Measurements from ENCODE around the gene DNMT1. TPM values are rescaled to one million over a fixed set of nuclear protein-coding genes. Genes with fewer than 3 reads are reported as not detected.

The DNMT1 gene
- polyA plus RNA-seq, 1 of the 3 experiments (the other 2 are of a cell fraction) = 58.3 TPM

DNA sequence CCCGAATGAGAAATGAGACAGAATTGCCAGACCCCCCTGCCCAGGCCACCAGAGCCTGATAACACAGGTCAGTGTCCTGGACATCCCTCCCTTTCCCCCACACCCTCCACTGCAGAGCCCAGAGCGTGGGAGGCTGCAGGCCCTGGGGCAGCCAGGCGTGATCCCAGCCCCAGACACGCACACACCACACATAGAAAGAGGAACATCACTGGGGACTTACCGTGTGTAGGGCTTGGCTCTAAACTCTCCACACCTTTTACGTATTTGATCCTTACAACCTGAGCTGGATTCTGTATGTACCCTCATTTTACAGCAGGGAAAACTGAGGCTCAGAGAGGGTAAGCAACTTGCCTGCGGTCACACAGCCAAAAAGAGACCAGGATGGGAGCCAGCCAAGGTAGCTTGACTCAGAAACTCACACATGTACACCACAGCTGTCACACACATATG lies 91.9 kb downstream of the DNMT1 start:
- Histone ChIP-seq H3K27ac (ENCODE audit: low read depth in 2 of 2, low read length in 1 of 2) (no peak overlapping the region; a peak in 1 of 4 replicates), H3K27me3 (ENCODE audit: insufficient read depth) (no peaks in the 10 kb centered on the region), H2AFZ (ENCODE audit: low read depth) (no peak overlapping the region), H3F3A (replicated peaks; ENCODE audit: insufficient read depth) (peaks cover 4% of the 10 kb centered on the region), H3K9ac (no peak overlapping the region), H3K9me3 (no peaks in the 10 kb centered on the region), H4K20me1 (ENCODE audit: insufficient read depth) (no peaks in the 10 kb centered on the region), H3K9me2 (no peaks in the 10 kb centered on the region), H3K4me1 (ENCODE audit: control insufficient read depth in 1 of 2, insufficient read depth in 2 of 2, low read depth in 1 of 2, low read length in 1 of 2) (peaks cover 0 to 21% of the 10 kb centered on the region in 2 experiments; a peak in 1 of 4 replicates), H3K36me3 (replicated peaks in 1 of 2; ENCODE audit: control insufficient read depth in 1 of 2, insufficient read depth in 2 of 2, low read length in 1 of 2) (peaks cover 4% of the 10 kb centered on the region in 2 experiments), H3K4me3 (ENCODE audit: low read depth in 2 of 2, low read length in 1 of 2) (no peak overlapping the region), H3K4me2 (no peak overlapping the region), H3K79me2 (ENCODE audit: insufficient read depth) (peaks cover 17% of the 10 kb centered on the region)
- CTCF ChIA-PET = interaction anchor here (1.1 to 1.3 kb wide), 2 partner anchors 16 to 147 kb away, joined by 3 read pairs; no protein-coding TSS in a partner anchor
- POLR2A ChIA-PET = no interaction called here
- DNase-seq = peak; percentile 53
- WGBS (ENCODE audit: low lambda C conversion rate) = 70% methylated on average over 5 of the region's 7 CpGs
- no peak for TF ChIP-seq USF1 (IDR thresholded peaks at IDR 0.05; ENCODE audit: borderline replicate concordance, low read depth)
- no peak for TF ChIP-seq SIN3A (IDR thresholded peaks at IDR 0.05; ENCODE audit: borderline replicate concordance, low read depth, low read length)
- no peak for TF ChIP-seq NRF1 (IDR thresholded peaks at IDR 0.05; ENCODE audit: low read depth, low read length)
- TF ChIP-seq USF2 (IDR thresholded peaks at IDR 0.05; ENCODE audit: borderline replicate concordance, low read depth, low read length) = no peak
- TF ChIP-seq FOXJ3 (CRISPR knock-in tag; IDR thresholded peaks at IDR 0.05) = no peak
- no peak for TF ChIP-seq IRF3 (IDR thresholded peaks at IDR 0.05; ENCODE audit: low read depth, low read length)
- TF ChIP-seq ELF1 (IDR thresholded peaks at IDR 0.05) = no peak
- 0 out of 2 replicates have a peak, but pooled peaks have one; percentile 17 for TF ChIP-seq GATA2 (CRISPR knock-in tag; IDR thresholded peaks at IDR 0.05)
- 0 out of 2 replicates have a peak, but pooled peaks have one; percentile 19 for TF ChIP-seq RCOR1 (IDR thresholded peaks at IDR 0.05; ENCODE audit: low read length)
- TF ChIP-seq TAF1 (IDR thresholded peaks at IDR 0.05; ENCODE audit: borderline replicate concordance, low read depth, low read length) = no peak
- TF ChIP-seq EP300 (IDR thresholded peaks at IDR 0.05; ENCODE audit: borderline replicate concordance in 1 of 2, low read depth in 1 of 2, low read length in 1 of 2) = peak in 1 of 2 experiments; percentile 17; a peak in 1 of 4 replicates
- no peak for TF ChIP-seq SMC3 (IDR thresholded peaks at IDR 0.05; ENCODE audit: low read depth, low read length)
- TF ChIP-seq MXI1 (IDR thresholded peaks at IDR 0.05; ENCODE audit: low read depth, low read length) = no peak
- TF ChIP-seq POLR2AphosphoS5 (IDR thresholded peaks at IDR 0.05; ENCODE audit: low read depth, low read length) = no peak
- TF ChIP-seq FOXM1 (IDR thresholded peaks at IDR 0.05; ENCODE audit: low read depth) = no peak
- no peak for TF ChIP-seq MAX (IDR thresholded peaks at IDR 0.05; ENCODE audit: low read depth)
- no peak for TF ChIP-seq RFX5 (IDR thresholded peaks at IDR 0.05; ENCODE audit: low read length)
- TF ChIP-seq REST (IDR thresholded peaks at IDR 0.05; ENCODE audit: low read depth, low read length) = no peak
- TF ChIP-seq NFIC (IDR thresholded peaks at IDR 0.05; ENCODE audit: borderline replicate concordance) = no peak
- no peak for TF ChIP-seq RXRA (IDR thresholded peaks at IDR 0.05; ENCODE audit: borderline replicate concordance, low read depth)

Measured in SK-N-SH (cell line).